Skeletal muscle satellite cell (primary cell): Measurements from ENCODE around the gene ODF2.
A peak's percentile ranks its signal among the peaks of the same experiment; 100 is the strongest.
"Not testable (repeated sequence)": the region's sequence is repeated elsewhere in the genome, so short reads cannot be mapped to it uniquely, and the experiment has no call there.

Source experiments
- H3K27me3 ChIP-seq: 2 replicates; pipeline ENCODE4 v1.7.0; 2013; ENCODE audit warnings: low read length; ENCODE audit not compliant: control insufficient read depth, insufficient read depth
- H3K36me3 ChIP-seq: 2 replicates; pipeline ENCODE4 v1.7.0; 2013; ENCODE audit warnings: mild to moderate bottlenecking, control low read depth, low read length; ENCODE audit not compliant: insufficient read depth
- H3K4me1 ChIP-seq: 2 replicates; pipeline ENCODE4 v1.7.0; 2013; ENCODE audit warnings: low read length; ENCODE audit not compliant: control insufficient read depth, insufficient read depth
- H3K4me2 ChIP-seq: 2 replicates; pipeline ENCODE4 v1.7.0; 2013; ENCODE audit warnings: mild to moderate bottlenecking, low read length
- H3K4me3 ChIP-seq: 2 replicates; pipeline ENCODE4 v1.7.0; 2013; ENCODE audit warnings: low read length
- H3K9ac ChIP-seq: 2 replicates; pipeline ENCODE4 v1.7.0; 2013; ENCODE audit warnings: mild to moderate bottlenecking, low read depth, low read length, moderate library complexity
- H3K9me3 ChIP-seq: replicated peaks from 2 replicates; pipeline ENCODE4 v1.7.0; 2013; ENCODE audit warnings: mild to moderate bottlenecking, control low read depth, low read length

ODF2 gene

DNA sequence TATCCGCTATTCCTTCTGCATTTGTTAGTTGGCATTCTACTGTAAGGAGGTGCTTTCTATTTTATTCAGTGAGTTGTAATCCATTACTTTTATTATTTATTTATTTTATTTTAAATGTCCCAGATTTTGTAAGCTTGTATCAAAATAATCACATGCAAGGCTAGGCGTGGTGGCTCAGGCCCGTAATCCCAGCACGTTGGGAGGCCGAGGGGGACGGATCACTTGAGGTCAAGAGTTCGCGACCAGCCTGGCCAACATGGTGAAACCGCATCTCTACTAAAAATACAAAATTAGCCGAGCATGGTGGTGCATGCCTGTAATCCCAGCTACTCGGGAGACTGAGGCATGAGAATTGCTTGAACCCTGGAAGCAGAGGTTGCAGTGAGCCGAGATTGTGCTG lies 50.1 kb downstream of the ODF2 start:
- Histone ChIP-seq H3K9ac (peak overlapping the region; percentile 88), H3K4me1 (peaks cover 13% of the 10 kb centered on the region), H3K36me3 (peaks cover 12% of the 10 kb centered on the region), H3K4me2 (peak overlapping the region; percentile 88), H3K4me3 (peak overlapping the region; percentile 88)
- H3K27me3 ChIP-seq, H3K9me3 ChIP-seq: not testable (repeated sequence)

DNA sequence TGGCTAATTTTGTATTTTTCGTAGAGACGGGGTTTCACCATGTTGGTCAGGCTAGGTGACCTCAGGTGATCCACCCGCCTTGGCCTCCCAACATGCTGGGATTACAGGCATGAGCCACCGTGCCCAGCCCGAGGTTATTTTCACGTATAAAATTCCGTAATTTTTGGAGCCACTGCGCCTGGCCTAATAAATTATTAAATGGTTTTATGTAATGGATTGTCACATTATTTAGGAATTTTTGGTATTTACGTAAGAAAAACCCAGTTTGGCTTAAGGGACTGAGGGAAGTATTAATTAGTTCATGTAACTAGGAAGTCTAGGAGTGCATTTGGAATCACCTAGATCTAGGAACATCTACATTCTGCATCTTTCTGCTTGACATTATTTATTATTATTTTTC lies 57.0 kb downstream of the ODF2 start:
- Histone ChIP-seq H3K36me3 (peaks cover 30% of the 10 kb centered on the region), H3K4me1 (no peaks in the 10 kb centered on the region), H3K4me2 (no peak overlapping the region), H3K9me3 (no peaks in the 10 kb centered on the region), H3K27me3 (no peaks in the 10 kb centered on the region), H3K4me3 (no peak overlapping the region), H3K9ac (no peak overlapping the region)

DNA sequence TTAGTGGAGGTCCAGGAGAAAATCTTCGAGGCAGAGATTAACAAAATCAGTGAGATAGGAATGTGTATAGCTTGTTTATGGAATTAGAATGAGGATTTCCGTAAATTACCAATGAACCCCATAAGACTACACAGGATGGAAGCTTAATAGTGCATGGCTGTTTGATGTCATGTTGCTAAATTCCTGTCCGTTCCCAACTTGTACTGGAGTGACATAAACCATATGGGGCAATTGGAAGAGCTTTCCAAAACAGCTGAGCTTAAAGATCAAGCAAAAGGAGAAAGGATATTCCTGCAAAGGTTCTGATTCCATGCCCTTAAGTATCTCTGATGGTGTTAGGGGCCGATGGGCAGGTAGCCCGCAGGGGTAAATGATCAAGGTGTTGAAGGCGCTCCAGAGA lies 66.2 kb downstream of the ODF2 start:
- no peaks in the 10 kb centered on the region for H3K9me3 ChIP-seq
- H3K9ac ChIP-seq: no peak overlapping the region
- no peak overlapping the region for H3K4me2 ChIP-seq
- no peaks in the 10 kb centered on the region for H3K27me3 ChIP-seq
- no peak overlapping the region for H3K4me3 ChIP-seq
- peaks cover 9% of the 10 kb centered on the region for H3K4me1 ChIP-seq
- peaks cover 31% of the 10 kb centered on the region for H3K36me3 ChIP-seq

DNA sequence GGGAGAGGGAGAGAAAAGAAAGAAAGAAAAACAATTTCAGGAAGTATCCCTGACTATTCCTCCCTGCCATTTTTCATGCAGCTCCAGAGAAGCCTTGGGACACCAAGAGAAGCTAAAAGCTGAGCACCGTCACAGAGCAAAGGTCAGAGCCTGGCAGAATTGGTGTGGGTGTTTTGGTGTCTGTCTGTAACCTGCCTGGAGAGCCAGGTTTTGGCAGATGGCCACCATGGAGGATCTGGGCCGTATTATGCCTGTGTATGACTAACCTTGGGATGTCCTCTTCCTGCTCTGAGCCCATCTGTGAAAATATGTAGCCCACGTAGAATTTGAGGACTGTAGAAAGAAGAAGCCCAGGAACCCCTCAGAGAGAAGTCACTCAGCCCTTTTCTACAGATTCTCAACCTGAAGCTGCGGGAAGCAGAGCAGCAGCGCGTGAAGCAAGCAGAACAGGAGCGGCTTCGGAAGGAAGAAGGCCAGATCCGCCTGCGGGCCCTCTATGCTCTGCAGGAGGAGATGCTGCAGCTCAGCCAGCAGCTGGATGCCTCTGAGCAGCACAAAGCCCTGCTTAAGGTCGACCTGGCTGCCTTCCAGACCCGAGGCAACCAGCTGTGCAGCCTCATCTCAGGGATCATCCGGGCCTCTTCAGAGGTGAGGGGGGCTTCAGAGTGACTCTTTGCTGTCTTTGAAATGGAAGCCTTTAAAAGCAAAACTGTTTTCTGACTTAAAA lies 67.6 kb downstream of the ODF2 start:
- H3K9me3 ChIP-seq: no peaks in the 10 kb centered on the region
- H3K36me3 ChIP-seq: peaks cover 31% of the 10 kb centered on the region
- no peak overlapping the region for H3K4me3 ChIP-seq
- no peaks in the 10 kb centered on the region for H3K27me3 ChIP-seq
- H3K9ac ChIP-seq: no peak overlapping the region
- H3K4me1 ChIP-seq: peaks cover 9% of the 10 kb centered on the region
- H3K4me2 ChIP-seq: peak overlapping the region; percentile 14

DNA sequence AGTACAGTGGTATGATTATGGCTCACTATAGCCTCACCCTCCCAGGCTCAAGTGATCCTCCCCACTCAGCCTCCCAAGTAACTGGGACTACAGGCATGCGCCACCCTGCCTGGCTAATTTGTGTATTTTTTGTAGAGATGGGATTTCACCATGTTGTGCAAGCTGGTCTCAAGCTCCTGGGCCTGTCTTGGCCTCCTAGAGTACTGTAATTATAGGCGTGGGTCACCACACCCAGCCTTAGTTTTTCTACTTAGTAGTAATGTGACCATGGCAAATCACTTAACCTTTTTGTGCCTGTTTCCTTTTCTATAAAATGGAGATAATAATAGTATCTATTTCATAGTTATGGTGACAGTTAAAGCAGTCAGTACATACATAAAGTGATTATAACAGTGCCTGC lies 70.9 kb downstream of the ODF2 start:
- Histone ChIP-seq H3K9me3 (no peaks in the 10 kb centered on the region), H3K4me3 (no peak overlapping the region), H3K27me3 (no peaks in the 10 kb centered on the region), H3K4me2 (no peak overlapping the region), H3K4me1 (peaks cover 13% of the 10 kb centered on the region), H3K9ac (no peak overlapping the region), H3K36me3 (peaks cover 41% of the 10 kb centered on the region)

DNA sequence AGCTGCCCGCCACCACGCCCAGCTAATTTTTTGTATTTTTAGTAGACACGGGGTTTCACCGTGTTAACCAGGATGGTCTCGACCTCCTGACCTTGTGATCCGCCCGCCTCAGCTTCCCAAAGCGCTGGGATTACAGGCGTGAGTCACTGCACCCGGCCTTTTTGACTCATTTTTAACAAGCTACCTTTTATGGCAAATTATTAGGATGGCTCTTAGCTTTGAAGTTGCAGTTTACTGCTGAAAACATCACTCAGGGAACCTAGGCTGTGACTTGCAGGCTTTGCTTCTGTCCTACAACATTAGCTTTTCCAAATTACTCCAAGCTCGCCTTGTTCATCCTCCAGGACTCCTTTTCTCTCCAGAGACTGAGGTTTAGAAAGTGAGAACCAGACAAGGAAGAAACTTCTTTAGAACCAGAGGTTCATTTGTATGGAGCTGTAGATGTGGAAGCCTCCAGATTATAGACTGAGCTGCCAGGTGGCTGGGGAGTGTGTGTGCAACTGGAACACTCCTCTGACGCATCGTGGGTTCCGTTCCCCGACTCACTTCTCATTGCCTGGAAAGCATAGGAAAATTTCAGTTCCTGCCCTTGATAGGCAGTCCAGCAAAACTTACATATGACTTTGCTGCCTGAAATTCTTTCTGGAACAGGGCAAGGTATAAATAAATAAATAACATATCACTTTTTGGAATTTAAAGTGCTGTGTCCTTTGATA lies 72.8 kb downstream of the ODF2 start:
- Histone ChIP-seq H3K36me3 (peaks cover 51% of the 10 kb centered on the region), H3K4me1 (peaks cover 6% of the 10 kb centered on the region)

DNA sequence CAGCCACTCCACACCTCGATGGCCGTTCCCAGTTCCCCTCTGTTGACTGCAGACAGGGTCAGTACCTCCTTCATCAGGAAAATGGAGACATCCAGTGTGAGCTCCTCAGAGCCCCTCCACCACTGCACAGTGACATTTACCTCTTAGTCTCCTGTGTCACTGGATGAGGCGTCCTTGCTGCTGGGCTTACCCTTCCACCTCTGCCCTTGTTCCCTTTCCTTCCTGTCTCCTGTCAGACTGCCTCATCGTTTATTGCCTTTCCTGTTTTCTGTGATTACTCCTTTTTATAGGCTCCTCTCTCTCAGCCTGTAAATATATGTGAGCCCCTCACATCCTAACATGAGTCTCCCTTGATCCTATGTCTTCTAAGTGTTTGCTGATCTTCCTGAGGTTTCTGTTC lies 73.4 kb downstream of the ODF2 start:
- H3K9ac ChIP-seq: no peak overlapping the region
- no peak overlapping the region for H3K4me3 ChIP-seq
- H3K36me3 ChIP-seq: peaks cover 54% of the 10 kb centered on the region
- no peak overlapping the region for H3K4me2 ChIP-seq
- peaks cover 4% of the 10 kb centered on the region for H3K4me1 ChIP-seq
- no peaks in the 10 kb centered on the region for H3K9me3 ChIP-seq
- H3K27me3 ChIP-seq: no peaks in the 10 kb centered on the region

More for the DNA sequence above, 72.8 kb downstream of the ODF2 start:
- Histone ChIP-seq H3K9me3 (no peaks in the 10 kb centered on the region), H3K4me3 (no peak overlapping the region), H3K27me3 (no peaks in the 10 kb centered on the region), H3K9ac (no peak overlapping the region), H3K4me2 (no peak overlapping the region)

DNA sequence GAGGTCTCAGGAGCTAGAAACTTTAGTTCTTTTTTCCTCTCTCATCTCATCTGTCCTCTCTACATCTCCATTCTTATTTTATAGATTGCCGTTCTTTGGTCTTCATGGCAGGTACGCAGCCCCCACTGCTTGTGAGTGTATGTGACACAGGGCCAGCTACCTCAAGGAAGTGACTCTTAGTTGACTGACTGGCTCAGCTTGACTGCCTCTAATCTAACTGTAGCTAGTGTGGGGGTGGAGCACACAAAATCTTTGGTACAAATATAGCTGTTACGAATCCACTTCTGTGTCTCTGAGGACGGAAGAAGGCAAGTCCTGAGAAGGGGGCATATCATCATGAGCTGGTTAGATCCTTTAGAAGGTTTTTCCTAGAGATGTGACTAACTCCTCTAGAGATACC lies 76.8 kb downstream of the ODF2 start:
- H3K36me3 ChIP-seq: peaks cover 47% of the 10 kb centered on the region
- no peak overlapping the region for H3K4me2 ChIP-seq
- H3K9me3 ChIP-seq: no peaks in the 10 kb centered on the region

DNA sequence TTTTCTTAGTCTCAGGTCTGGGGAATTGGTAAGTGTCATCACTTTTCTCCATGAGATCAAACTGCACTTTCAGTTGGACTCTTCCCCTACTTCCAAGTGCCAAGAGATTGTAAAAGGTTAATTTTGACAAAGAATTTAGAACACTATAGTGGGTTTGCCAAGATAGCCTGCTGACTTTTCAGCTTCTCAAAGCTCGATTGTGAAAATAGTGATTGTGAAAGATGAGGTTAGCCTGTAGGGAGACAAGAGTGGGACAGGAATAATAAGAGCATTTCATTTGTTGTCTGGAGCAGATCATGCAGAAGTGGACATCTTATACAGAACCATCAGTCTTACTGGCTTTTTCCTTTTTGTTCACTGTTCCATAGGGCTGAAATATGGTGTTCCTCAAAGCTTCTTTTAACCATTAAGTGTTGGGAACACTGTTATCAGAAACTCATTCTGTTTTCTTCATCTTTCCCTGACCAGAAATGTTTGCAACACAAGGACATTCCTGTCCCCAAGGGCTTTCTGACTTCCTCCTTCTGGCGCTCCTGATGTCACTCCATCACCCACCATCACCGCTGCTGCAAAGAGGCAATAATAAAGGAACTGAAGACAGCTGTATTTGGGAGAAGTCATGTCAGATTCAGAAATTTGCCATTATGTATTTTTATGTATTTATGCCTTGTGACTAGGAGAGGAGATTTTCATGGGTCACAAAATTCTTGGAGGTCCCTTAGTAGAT lies 85.0 kb downstream of the ODF2 start:
- Histone ChIP-seq H3K9ac (no peak overlapping the region), H3K9me3 (no peaks in the 10 kb centered on the region), H3K4me3 (no peak overlapping the region), H3K36me3 (peaks cover 50% of the 10 kb centered on the region), H3K27me3 (no peaks in the 10 kb centered on the region), H3K4me1 (no peaks in the 10 kb centered on the region), H3K4me2 (no peak overlapping the region)

More for the DNA sequence above, 76.8 kb downstream of the ODF2 start:
- Histone ChIP-seq H3K4me3 (no peak overlapping the region), H3K4me1 (peaks cover 4% of the 10 kb centered on the region), H3K9ac (no peak overlapping the region), H3K27me3 (no peaks in the 10 kb centered on the region)

DNA sequence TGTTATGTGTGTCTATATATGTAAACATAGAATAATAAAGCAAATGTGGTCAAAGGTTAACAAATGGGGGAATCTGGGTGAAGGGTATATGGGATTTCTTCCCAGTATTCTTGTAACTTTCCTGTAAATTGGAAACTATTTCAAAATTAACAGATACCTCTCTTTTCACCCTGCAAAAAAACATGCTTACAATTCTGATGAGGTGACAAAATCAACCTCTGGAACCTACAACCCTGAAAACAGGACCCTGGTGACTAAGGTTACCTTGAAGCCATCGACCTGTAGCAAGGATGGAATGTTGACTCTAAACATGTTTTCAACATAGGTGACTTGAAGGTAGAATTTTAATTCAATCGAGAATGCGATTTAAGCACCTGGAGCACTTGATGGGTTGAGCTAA lies 90.7 kb downstream of the ODF2 start:
- Histone ChIP-seq H3K9ac (no peak overlapping the region), H3K4me2 (no peak overlapping the region), H3K4me1 (peaks cover 16% of the 10 kb centered on the region), H3K9me3 (no peaks in the 10 kb centered on the region), H3K4me3 (no peak overlapping the region), H3K36me3 (peaks cover 3% of the 10 kb centered on the region), H3K27me3 (no peaks in the 10 kb centered on the region)

DNA sequence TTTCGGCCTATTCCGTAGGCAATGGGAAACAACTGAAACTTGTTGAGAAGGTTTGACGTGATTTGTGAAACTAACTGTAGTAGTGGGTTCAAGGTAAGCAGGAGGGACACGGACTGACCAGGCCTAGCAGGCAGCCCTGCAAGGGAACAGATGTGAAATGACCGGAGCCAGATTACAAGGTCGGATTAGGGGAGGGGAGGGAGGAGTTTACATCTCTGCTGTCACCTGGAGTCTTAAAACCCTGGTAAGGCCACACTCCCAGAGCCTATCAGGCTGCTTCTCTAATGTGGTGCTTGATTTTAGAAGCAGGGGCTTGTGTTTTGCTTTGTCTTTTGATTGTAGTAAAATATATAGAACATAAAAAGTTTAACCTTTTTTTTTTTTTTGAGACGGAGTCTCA lies 93.1 kb downstream of the ODF2 start:
- Histone ChIP-seq H3K36me3 (no peaks in the 10 kb centered on the region), H3K4me1 (peaks cover 22% of the 10 kb centered on the region), H3K9ac (no peak overlapping the region), H3K4me3 (no peak overlapping the region), H3K4me2 (no peak overlapping the region), H3K9me3 (no peaks in the 10 kb centered on the region), H3K27me3 (no peaks in the 10 kb centered on the region)
